ENCODE data around the gene KIF2C.

KIF2C gene

DNA sequence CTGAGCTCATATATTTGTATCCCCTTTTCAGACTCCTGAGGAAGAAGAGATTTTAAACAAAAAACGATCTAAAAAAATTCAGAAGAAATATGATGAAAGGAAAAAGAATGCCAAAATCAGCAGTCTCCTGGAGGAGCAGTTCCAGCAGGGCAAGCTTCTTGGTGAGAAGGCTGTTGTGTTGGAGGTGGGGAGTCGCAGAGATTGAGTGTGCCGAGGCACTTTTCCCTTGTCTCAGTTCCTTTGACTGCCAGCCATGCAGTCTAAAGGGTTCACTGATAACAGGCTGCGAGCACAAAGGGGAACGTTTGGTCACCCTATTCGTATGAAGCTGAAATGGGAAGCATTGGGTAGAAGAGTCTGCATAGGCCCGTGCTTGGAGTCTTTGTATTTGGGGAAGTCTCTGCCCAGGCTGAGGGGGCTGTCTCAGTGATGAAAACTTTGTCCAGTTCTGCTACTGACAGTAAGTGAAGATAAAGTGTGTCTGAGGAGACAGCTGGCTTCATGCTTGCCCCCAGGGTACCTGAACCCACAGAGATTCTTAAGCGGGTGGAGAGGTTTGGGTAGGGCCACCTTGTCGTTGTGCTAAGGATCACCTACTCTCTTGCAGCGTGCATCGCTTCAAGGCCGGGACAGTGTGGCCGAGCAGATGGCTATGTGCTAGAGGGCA, 38.5 kb downstream of the KIF2C start:
- Histone ChIP-seq H2AFZ (ENCODE audit: low read length) (no peak overlapping the region), H3K9me2 (replicated peaks; ENCODE audit: insufficient read depth, low read length) (no peaks in the 10 kb centered on the region), H3K4me3 (ENCODE audit: low read length) (no peak overlapping the region), H4K20me1 (ENCODE audit: insufficient read depth, low read length) (peaks cover 11% of the 10 kb centered on the region; the same call in 1 of the 2 replicates), H3K36me3 (replicated peaks; ENCODE audit: insufficient read depth, low read length) (peaks cover 18% of the 10 kb centered on the region), H3F3A (ENCODE audit: insufficient read depth, low read length) (peaks cover 52% of the 10 kb centered on the region), H3K4me2 (ENCODE audit: low read depth, low read length) (no peak overlapping the region), H3K9ac (ENCODE audit: low read length) (no peak overlapping the region), H3K9me3 (replicated peaks; ENCODE audit: insufficient read depth, low read length) (no peaks in the 10 kb centered on the region), H3K27ac (ENCODE audit: low read length) (no peak overlapping the region), H3K4me1 (ENCODE audit: low read length) (0 out of 2 replicates have a peak, but pooled peaks cover 7% of the 10 kb centered on the region), H3K27me3 (replicated peaks; ENCODE audit: insufficient read depth, low read length) (no peaks in the 10 kb centered on the region), H3K79me2 (ENCODE audit: low read length) (peaks cover 41% of the 10 kb centered on the region)
- TF ChIP-seq, protein P1, sequence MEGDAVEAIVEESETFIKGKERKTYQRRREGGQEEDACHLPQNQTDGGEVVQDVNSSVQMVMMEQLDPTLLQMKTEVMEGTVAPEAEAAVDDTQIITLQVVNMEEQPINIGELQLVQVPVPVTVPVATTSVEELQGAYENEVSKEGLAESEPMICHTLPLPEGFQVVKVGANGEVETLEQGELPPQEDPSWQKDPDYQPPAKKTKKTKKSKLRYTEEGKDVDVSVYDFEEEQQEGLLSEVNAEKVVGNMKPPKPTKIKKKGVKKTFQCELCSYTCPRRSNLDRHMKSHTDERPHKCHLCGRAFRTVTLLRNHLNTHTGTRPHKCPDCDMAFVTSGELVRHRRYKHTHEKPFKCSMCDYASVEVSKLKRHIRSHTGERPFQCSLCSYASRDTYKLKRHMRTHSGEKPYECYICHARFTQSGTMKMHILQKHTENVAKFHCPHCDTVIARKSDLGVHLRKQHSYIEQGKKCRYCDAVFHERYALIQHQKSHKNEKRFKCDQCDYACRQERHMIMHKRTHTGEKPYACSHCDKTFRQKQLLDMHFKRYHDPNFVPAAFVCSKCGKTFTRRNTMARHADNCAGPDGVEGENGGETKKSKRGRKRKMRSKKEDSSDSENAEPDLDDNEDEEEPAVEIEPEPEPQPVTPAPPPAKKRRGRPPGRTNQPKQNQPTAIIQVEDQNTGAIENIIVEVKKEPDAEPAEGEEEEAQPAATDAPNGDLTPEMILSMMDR (IDR thresholded peaks at IDR 0.05; ENCODE audit: low read length) = no peak
- TF ChIP-seq EZH2phosphoT487 (IDR thresholded peaks at IDR 0.05; ENCODE audit: low read length) (no peak), EZH2 (optimal IDR thresholded peaks at IDR 0.05; ENCODE audit: low read depth, low read length) (no peak)
- no peak for DNase-seq

GRCh38 chr1:44778705-44779576, 39.3 kb downstream of the KIF2C start:
- Histone ChIP-seq H3K27me3 (replicated peaks; ENCODE audit: insufficient read depth, low read length) (no peaks in the 10 kb centered on the region), H3K4me3 (ENCODE audit: low read length) (no peak overlapping the region), H3K9me2 (replicated peaks; ENCODE audit: insufficient read depth, low read length) (no peaks in the 10 kb centered on the region), H4K20me1 (ENCODE audit: insufficient read depth, low read length) (peaks cover 11% of the 10 kb centered on the region; the same call in 1 of the 2 replicates), H3F3A (ENCODE audit: insufficient read depth, low read length) (peaks cover 56% of the 10 kb centered on the region), H2AFZ (ENCODE audit: low read length) (no peak overlapping the region), H3K9me3 (replicated peaks; ENCODE audit: insufficient read depth, low read length) (no peaks in the 10 kb centered on the region), H3K4me2 (ENCODE audit: low read depth, low read length) (no peak overlapping the region), H3K36me3 (replicated peaks; ENCODE audit: insufficient read depth, low read length) (peaks cover 18% of the 10 kb centered on the region), H3K27ac (ENCODE audit: low read length) (no peak overlapping the region), H3K79me2 (ENCODE audit: low read length) (peaks cover 41% of the 10 kb centered on the region), H3K4me1 (ENCODE audit: low read length) (0 out of 2 replicates have a peak, but pooled peaks cover 7% of the 10 kb centered on the region), H3K9ac (ENCODE audit: low read length) (no peak overlapping the region)
- DNase-seq = no peak
- TF ChIP-seq, protein P1 (IDR thresholded peaks at IDR 0.05; ENCODE audit: low read length) = no peak
- no peak for TF ChIP-seq EZH2phosphoT487 (IDR thresholded peaks at IDR 0.05; ENCODE audit: low read length)
- no peak for TF ChIP-seq EZH2 (optimal IDR thresholded peaks at IDR 0.05; ENCODE audit: low read depth, low read length)

- H4K20me1 ChIP-seq (ENCODE audit: insufficient read depth, low read length) = peaks cover 11% of the 10 kb centered on the region; the same call in 1 of the 2 replicates
- peaks cover 18% of the 10 kb centered on the region for H3K36me3 ChIP-seq (replicated peaks; ENCODE audit: insufficient read depth, low read length)
- H3K9ac ChIP-seq (ENCODE audit: low read length) = no peak overlapping the region
- H3K9me2 ChIP-seq (replicated peaks; ENCODE audit: insufficient read depth, low read length) = no peaks in the 10 kb centered on the region
- no peaks in the 10 kb centered on the region for H3K27me3 ChIP-seq (replicated peaks; ENCODE audit: insufficient read depth, low read length)
- no peak overlapping the region for H3K4me2 ChIP-seq (ENCODE audit: low read depth, low read length)
- no peaks in the 10 kb centered on the region for H3K9me3 ChIP-seq (replicated peaks; ENCODE audit: insufficient read depth, low read length)
- DNase-seq = no peak
- no peak overlapping the region for H2AFZ ChIP-seq (ENCODE audit: low read length)
- no peak for TF ChIP-seq EZH2 (optimal IDR thresholded peaks at IDR 0.05; ENCODE audit: low read depth, low read length)
- TF ChIP-seq, protein P1 (IDR thresholded peaks at IDR 0.05; ENCODE audit: low read length) = no peak
- no peak for TF ChIP-seq EZH2phosphoT487 (IDR thresholded peaks at IDR 0.05; ENCODE audit: low read length)
- H3K79me2 ChIP-seq (ENCODE audit: low read length) = peaks cover 32% of the 10 kb centered on the region
- peaks cover 11% of the 10 kb centered on the region; the same call in 1 of the 2 replicates for H3K4me1 ChIP-seq (ENCODE audit: low read length)
- H3F3A ChIP-seq (ENCODE audit: insufficient read depth, low read length) = peaks cover 54% of the 10 kb centered on the region
- H3K27ac ChIP-seq (ENCODE audit: low read length) = no peak overlapping the region
- H3K4me3 ChIP-seq (ENCODE audit: low read length) = no peak overlapping the region
These were observed 41.0 kb downstream of the KIF2C start for GRCh38 chr1:44780583-44781121.

Measured in MM.1S (cell line).